Upper lobe of left lung (tissue), 6 donors: Measurements from ENCODE around the gene RGL4. TPM values are rescaled to one million over a fixed set of nuclear protein-coding genes. Genes with fewer than 3 reads are reported as not detected.
A peak's percentile ranks its signal among the peaks of the same experiment; 100 is the strongest.

ENCODE experiments used
- ATAC-seq, 2 donors: fragments of 200-7000 bp; cut with Tn5 transposase; one replicate each; pipeline ENCODE4 v1.9.1; 2022; ENCODE audit warnings: mild to moderate bottlenecking in 2 of 2, moderate library complexity in 2 of 2; ENCODE audit not compliant: low FRiP score in 2 of 2
- DNase-seq, 2 donors: peaks; one replicate each; pipeline ENCODE4 v3.0.0-alpha.2; 2019 to 2020
- H3K27ac ChIP-seq, 4 donors: fragments of 200-600 bp; sonication (generic); one replicate each; pipeline ENCODE4 v1.5.1; 2016 to 2019
- H3K27me3 ChIP-seq, 4 donors: fragments of 200-600 bp; sonication (generic); one replicate each; pipeline ENCODE4 v1.5.1; 2017 to 2019
- H3K36me3 ChIP-seq, 4 donors: fragments of 200-600 bp; sonication (generic); one replicate each; pipeline ENCODE4 v1.5.1; 2016 to 2019
- H3K4me1 ChIP-seq, 4 donors: fragments of 200-600 bp; sonication (generic); one replicate each; pipeline ENCODE4 v1.5.1; 2018 to 2019
- H3K4me3 ChIP-seq, 4 donors: fragments of 200-600 bp; sonication (generic); one replicate each; pipeline ENCODE4 v1.5.1; 2017 to 2019; ENCODE audit warnings: mild to moderate bottlenecking in 2 of 4, moderate library complexity in 1 of 4
- H3K9me3 ChIP-seq, 4 donors: fragments of 200-600 bp; sonication (generic); one replicate each; pipeline ENCODE4 v1.5.1; 2018 to 2019
- EP300 ChIP-seq, 4 donors: sonication (generic); formaldehyde crosslinking; IDR thresholded peaks; one replicate each; pipeline ENCODE4 v1.5.1; 2017; ENCODE audit warnings: antibody characterized with exemption in 4 of 4, control low read depth in 2 of 4
- POLR2A ChIP-seq, 4 donors: fragments of 450-650 bp; IDR thresholded peaks; one replicate each; pipeline ENCODE4 v1.5.1; 2016 to 2017; ENCODE audit warnings: antibody characterized with exemption in 4 of 4, mild to moderate bottlenecking in 2 of 4
- POLR2AphosphoS5 ChIP-seq, 2 donors: sonication (generic); formaldehyde crosslinking; IDR thresholded peaks; one replicate each; pipeline ENCODE4 v1.5.1; 2017; ENCODE audit warnings: antibody characterized with exemption in 2 of 2
- WGBS, 2 donors: methylation state at CpG; one replicate each; pipeline ENCODE4 v1.1.5; 2017 to 2018; 5-methylcytosine and 5-hydroxymethylcytosine counted together
- total RNA-seq, 6 donors: library from RNA; depleted of rRNA in 4 of 6; stranded (reverse); fragments of >200 nt in 4 of 6; gene quantifications; one replicate each; pipeline versions ENCODE4 v1.1.0 to v1.2.1, GENCODE V29; 2016 to 2021
- TF ChIP-seq, protein P1 (sequence below), 6 experiments: fragments of 450-650 bp in 4 of 6; fragments of 200-600 bp in 2 of 6; sonication (generic) in 2 of 6; IDR thresholded peaks; one replicate each; pipeline ENCODE4 v1.5.1; 2016 to 2019; ENCODE audit warnings: antibody characterized with exemption in 6 of 6
- donor health status: DM: no; HTN: no; CAD: no; lungs with moderate emphysema.
- donor health status: DM: no; HTN: yes; CAD: no; lungs with severe emphysema.

RGL4 gene
- total RNA-seq, 6 donors from 2014 or later: 0.67 to 4.0 (median 2.6) TPM; not detected in 1

DNA sequence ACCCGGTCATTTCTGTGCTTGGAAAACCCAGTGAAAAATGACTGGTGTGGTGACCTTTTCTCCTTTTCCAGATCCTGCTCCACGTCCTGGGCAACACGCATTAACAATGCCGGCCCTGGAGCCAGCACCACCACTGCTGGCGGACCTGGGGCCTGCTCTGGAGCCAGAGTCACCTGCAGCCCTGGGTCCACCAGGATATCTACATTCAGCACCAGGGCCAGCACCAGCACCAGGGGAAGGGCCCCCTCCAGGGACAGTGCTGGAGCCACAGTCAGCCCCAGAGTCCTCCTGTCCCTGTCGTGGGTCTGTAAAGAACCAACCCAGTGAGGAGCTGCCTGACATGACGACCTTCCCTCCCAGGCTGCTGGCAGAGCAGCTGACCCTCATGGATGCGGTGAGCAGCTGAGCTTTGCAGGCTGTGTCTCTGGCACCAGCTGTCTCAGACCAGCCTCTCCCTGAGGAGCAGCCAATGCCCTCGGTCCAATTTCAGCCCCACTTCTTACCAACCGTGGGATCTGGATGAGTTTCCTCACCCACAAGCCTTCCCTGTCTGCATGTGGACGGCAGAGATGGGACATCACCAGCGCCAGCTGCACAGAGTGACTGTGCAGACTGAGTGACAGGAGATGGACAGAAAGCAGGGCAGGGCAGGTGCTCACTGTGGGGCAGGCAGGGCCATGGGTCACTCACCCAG lies 1.9 kb downstream of the RGL4 start:
- 92 to 97% methylated on average over 9 to 12 of the region's 12 CpGs for WGBS, 2 donors
- TF ChIP-seq POLR2A (IDR thresholded peaks at IDR 0.05): no peak
- TF ChIP-seq POLR2AphosphoS5 (IDR thresholded peaks at IDR 0.05): no peak
- TF ChIP-seq, protein P1, sequence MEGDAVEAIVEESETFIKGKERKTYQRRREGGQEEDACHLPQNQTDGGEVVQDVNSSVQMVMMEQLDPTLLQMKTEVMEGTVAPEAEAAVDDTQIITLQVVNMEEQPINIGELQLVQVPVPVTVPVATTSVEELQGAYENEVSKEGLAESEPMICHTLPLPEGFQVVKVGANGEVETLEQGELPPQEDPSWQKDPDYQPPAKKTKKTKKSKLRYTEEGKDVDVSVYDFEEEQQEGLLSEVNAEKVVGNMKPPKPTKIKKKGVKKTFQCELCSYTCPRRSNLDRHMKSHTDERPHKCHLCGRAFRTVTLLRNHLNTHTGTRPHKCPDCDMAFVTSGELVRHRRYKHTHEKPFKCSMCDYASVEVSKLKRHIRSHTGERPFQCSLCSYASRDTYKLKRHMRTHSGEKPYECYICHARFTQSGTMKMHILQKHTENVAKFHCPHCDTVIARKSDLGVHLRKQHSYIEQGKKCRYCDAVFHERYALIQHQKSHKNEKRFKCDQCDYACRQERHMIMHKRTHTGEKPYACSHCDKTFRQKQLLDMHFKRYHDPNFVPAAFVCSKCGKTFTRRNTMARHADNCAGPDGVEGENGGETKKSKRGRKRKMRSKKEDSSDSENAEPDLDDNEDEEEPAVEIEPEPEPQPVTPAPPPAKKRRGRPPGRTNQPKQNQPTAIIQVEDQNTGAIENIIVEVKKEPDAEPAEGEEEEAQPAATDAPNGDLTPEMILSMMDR (IDR thresholded peaks at IDR 0.05): no peak
- no peak for TF ChIP-seq EP300 (IDR thresholded peaks at IDR 0.05)
- no peak for DNase-seq
- Histone ChIP-seq H3K27ac (no peak overlapping the region), H3K4me1 (peaks cover 0 to 13% (median 0%) of the 10 kb centered on the region in 4 donors), H3K36me3 (peaks cover 7 to 44% (median 29%) of the 10 kb centered on the region in 4 donors), H3K9me3 (no peaks in the 10 kb centered on the region), H3K4me3 (no peak overlapping the region), H3K27me3 (no peaks in the 10 kb centered on the region)
- ATAC-seq: no peak

DNA sequence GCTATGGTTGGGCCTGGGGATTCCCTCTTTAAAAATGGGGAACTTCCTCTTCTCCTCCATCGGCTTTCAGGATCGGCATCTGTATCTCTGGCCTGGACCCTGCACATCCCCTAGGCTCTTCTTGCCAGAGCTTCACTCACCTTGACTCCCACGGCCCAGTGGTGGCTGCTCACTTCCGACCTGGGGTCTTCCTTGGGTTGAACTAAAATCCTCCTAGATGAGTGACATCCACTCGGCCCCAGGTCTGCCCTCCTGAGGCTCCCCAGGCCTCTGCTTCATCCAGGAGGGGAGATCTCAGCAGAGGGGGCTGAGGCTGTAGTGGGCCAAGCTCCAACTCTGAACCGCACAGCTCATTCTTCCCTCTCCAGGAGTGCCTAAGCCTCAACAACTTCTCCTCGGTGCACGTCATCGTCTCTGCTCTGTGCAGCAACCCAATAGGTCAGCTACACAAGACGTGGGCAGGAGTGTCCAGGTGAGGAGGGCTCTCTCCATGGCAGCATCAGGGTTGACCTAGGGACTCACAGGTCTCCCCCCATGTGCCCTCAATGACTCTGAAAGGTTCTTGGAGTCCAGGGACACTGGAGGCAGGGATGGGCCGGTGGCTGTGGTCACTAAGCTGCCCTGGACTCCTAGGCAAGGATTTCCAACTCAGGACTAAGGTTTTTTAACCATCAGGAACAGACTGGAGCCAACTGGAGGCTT lies 3.3 kb downstream of the RGL4 start:
- 87 to 90% methylated on average over 10 to 11 of the region's 11 CpGs for WGBS, 2 donors
- ATAC-seq: no peak

DNA sequence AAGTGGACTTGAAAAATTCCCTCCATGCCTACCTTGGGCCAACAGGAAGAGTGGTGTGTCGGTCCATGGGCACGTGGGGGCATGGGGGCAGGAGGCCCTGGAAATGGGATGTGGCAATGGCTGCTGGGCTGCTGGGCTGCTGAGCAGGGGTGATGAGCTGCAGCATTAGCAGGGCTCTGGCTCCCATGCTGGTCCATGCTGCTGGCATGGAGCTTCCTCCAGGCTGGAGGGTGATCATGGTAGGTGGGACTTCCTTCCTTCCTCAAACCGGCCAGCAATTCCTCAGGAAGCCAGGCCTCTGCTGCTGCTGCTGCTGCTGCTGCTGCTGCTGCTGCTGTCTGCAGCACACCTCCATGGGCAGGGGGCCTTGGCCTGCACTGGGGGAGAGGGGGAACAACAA lies 4.3 kb downstream of the RGL4 start:
- Histone ChIP-seq H3K36me3 (peaks cover 8 to 56% (median 35%) of the 10 kb centered on the region in 4 donors), H3K4me1 (peaks cover 0 to 13% (median 0%) of the 10 kb centered on the region in 4 donors), H3K4me3 (no peak overlapping the region), H3K27me3 (no peaks in the 10 kb centered on the region), H3K27ac (peak overlapping the region in 3 of 4 donors; percentile 67 to 82 (median 81)), H3K9me3 (no peaks in the 10 kb centered on the region)
- TF ChIP-seq POLR2A (IDR thresholded peaks at IDR 0.05) (no peak), EP300 (IDR thresholded peaks at IDR 0.05) (no peak), POLR2AphosphoS5 (IDR thresholded peaks at IDR 0.05) (no peak)
- TF ChIP-seq, protein P1 (IDR thresholded peaks at IDR 0.05): no peak
- DNase-seq (no peak), ATAC-seq (no peak)
- 49 to 62% methylated on average over 2 to 3 of the region's 3 CpGs for WGBS, 2 donors

More for the DNA sequence above, 3.3 kb downstream of the RGL4 start:
- H3K4me1 ChIP-seq: peaks cover 0 to 13% (median 0%) of the 10 kb centered on the region in 4 donors
- H3K27me3 ChIP-seq: no peaks in the 10 kb centered on the region
- H3K9me3 ChIP-seq: no peaks in the 10 kb centered on the region
- H3K36me3 ChIP-seq: peaks cover 10 to 48% (median 35%) of the 10 kb centered on the region in 4 donors
- no peak overlapping the region for H3K4me3 ChIP-seq
- no peak for DNase-seq
- peak overlapping the region in 1 of 4 donors; percentile 81 for H3K27ac ChIP-seq
- TF ChIP-seq EP300 (IDR thresholded peaks at IDR 0.05): no peak

DNA sequence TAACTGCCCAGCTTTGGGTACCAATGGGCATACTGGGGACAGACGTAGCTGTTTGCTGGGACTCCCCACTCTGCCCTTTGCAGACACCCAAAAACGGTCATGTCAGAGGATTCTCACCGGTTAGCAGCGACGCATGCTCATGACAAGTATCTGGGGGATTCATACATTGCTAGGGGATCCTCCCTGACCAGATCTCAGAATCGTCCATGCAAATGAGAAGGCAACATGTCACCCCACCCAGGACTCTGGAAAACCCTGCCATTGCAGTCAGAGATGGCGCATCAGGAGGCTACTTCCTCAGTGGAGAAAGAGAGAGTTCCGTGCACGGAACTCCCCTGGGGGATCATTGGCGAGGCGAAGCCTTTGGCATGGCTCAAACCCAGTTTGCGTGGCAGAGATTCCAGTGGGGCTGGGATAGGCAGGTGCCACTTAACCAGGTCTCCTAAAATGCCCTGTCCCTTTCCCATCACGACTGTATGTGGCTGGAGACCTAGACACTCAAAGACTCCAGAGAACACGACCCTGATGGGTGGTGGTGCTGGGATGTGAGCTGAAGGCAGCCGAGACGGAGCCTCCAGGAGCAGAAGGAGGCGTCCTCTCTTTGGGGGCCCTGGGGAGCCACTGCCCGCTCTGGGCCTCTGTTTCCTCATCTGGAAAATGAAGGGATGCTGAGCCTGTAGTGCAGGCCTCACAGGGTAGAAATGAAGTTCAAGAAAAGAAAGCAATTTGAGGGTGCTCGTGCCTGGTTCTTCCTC lies 4.9 kb downstream of the RGL4 start:
- Histone ChIP-seq H3K4me1 (peaks cover 0 to 13% (median 0%) of the 10 kb centered on the region in 4 donors), H3K4me3 (no peak overlapping the region), H3K27ac (peak overlapping the region; percentile 67 to 82 (median 76)), H3K36me3 (peaks cover 12 to 59% (median 39%) of the 10 kb centered on the region in 4 donors), H3K27me3 (no peaks in the 10 kb centered on the region), H3K9me3 (no peaks in the 10 kb centered on the region)
- TF ChIP-seq, protein P1 (IDR thresholded peaks at IDR 0.05): no peak
- TF ChIP-seq EP300 (IDR thresholded peaks at IDR 0.05) (no peak), POLR2A (IDR thresholded peaks at IDR 0.05) (no peak), POLR2AphosphoS5 (IDR thresholded peaks at IDR 0.05) (no peak)
- ATAC-seq (peak in 1 of 2 donors; percentile 16), DNase-seq (no peak)
- WGBS, 2 donors: 80 to 84% methylated on average over 13 to 19 of the region's 19 CpGs
